H1 (cell line): ENCODE measurements around the gene LCN6. TPM values are rescaled to one million over a fixed set of nuclear protein-coding genes. Genes with fewer than 3 reads are reported as not detected.

Experiments
- ATF2 ChIP-seq: IDR thresholded peaks from 2 replicates; pipeline ENCODE4 v1.6.1; 2012; ENCODE audit warnings: low read length, inconsistent platforms
- BRCA1 ChIP-seq: IDR thresholded peaks from 2 replicates; pipeline ENCODE4 v1.6.1; 2012; ENCODE audit warnings: low read depth, low read length, improper control_type of control experiment
- CBX5 ChIP-seq: fragments of 300-800, 300-1000 bp; sonication (generic); IDR thresholded peaks from 2 replicates; pipeline ENCODE4 v1.7.1; 2016; ENCODE audit warnings: antibody characterized with exemption, low read length, low read depth
- CHD1 ChIP-seq: IDR thresholded peaks from 2 replicates; pipeline ENCODE4 v1.6.1; 2012; ENCODE audit warnings: low read depth, low read length, improper control_type of control experiment
- CTBP2 ChIP-seq: IDR thresholded peaks from 2 replicates; pipeline ENCODE4 v1.7.0; 2011; ENCODE audit warnings: borderline replicate concordance, mild to moderate bottlenecking, moderate library complexity, mixed read lengths, low read length; ENCODE audit not compliant: insufficient read depth, insufficient read length
- EGR1 ChIP-seq: IDR thresholded peaks from 2 replicates; pipeline ENCODE4 v1.6.1; 2011; ENCODE audit warnings: low read depth, low read length, borderline replicate concordance
- EP300 ChIP-seq, 2 experiments: IDR thresholded peaks; 1 replicate in 1 of 2; 2 replicates in 1 of 2; pipeline ENCODE4 v1.6.1; 2011 to 2012; ENCODE audit warnings: low read depth in 2 of 2, low read length in 2 of 2, mild to moderate bottlenecking in 2 of 2, borderline replicate concordance in 1 of 2, inconsistent platforms in 1 of 2, moderate library complexity in 1 of 2
- FOSL1 ChIP-seq: IDR thresholded peaks from 2 replicates; pipeline ENCODE4 v1.6.1; 2011; ENCODE audit warnings: mild to moderate bottlenecking, low read depth, low read length, moderate library complexity; ENCODE audit not compliant: insufficient read depth
- HDAC2 ChIP-seq, 2 experiments: fragments of 300-600 bp in 1 of 2; sonication (generic) in 1 of 2; IDR thresholded peaks; 2 replicates each; pipeline ENCODE4 v1.6.1; 2011 to 2012; ENCODE audit warnings: low read depth in 2 of 2, low read length in 2 of 2, mild to moderate bottlenecking in 2 of 2, moderate library complexity in 2 of 2, borderline replicate concordance in 1 of 2, inconsistent platforms in 1 of 2
- JUND ChIP-seq: IDR thresholded peaks from 2 replicates; pipeline ENCODE4 v1.6.1; 2011; ENCODE audit warnings: mild to moderate bottlenecking, improper control_type of control experiment, low read length
- KDM1A ChIP-seq: fragments of 200-600, 300-600 bp; sonication (generic); IDR thresholded peaks from 2 replicates; pipeline ENCODE4 v1.7.1; 2016; ENCODE audit warnings: mild to moderate bottlenecking, low read length, borderline replicate concordance
- KDM4A ChIP-seq: IDR thresholded peaks from one replicate; pipeline ENCODE4 v1.7.1; 2012; ENCODE audit warnings: low read depth, mild to moderate bottlenecking, moderate library complexity, low read length, inconsistent platforms; ENCODE audit not compliant: severe bottlenecking
- MAFK ChIP-seq: IDR thresholded peaks from 2 replicates; pipeline ENCODE4 v1.6.1; 2012; ENCODE audit warnings: low read depth, mild to moderate bottlenecking, improper control_type of control experiment, low read length
- PHF8 ChIP-seq: fragments of 200-600 bp; sonication (generic); conservative IDR thresholded peaks from 2 replicates; pipeline ENCODE4 v1.7.1; 2012; ENCODE audit warnings: low read depth, mild to moderate bottlenecking, inconsistent platforms, low read length, moderate library complexity
- RNF2 ChIP-seq: fragments of 200-900, 300-1000 bp; sonication (generic); IDR thresholded peaks from 2 replicates; pipeline ENCODE4 v1.7.1; 2016; ENCODE audit warnings: borderline replicate concordance, low read depth, mild to moderate bottlenecking, antibody characterized with exemption, low read length; ENCODE audit not compliant: poor library complexity, severe bottlenecking; ENCODE audit errors: missing control alignments
- SAP30 ChIP-seq: fragments of 300-600 bp; sonication (generic); IDR thresholded peaks from 2 replicates; pipeline ENCODE4 v1.7.1; 2012; ENCODE audit warnings: low read length, moderate library complexity, mild to moderate bottlenecking, inconsistent platforms; ENCODE audit not compliant: insufficient read depth, insufficient replicate concordance
- SIRT6 ChIP-seq: IDR thresholded peaks from one replicate; pipeline ENCODE4 v1.7.1; 2012; ENCODE audit warnings: low read length, inconsistent platforms
- SP1 ChIP-seq: IDR thresholded peaks from 2 replicates; pipeline ENCODE4 v1.6.1; 2011; ENCODE audit warnings: low read depth, low read length
- TBP ChIP-seq: IDR thresholded peaks from 2 replicates; pipeline ENCODE4 v1.6.1; 2011; ENCODE audit warnings: low read depth, low read length, improper control_type of control experiment
- polyA plus RNA-seq, 7 experiments: library from polyadenylated mRNA; depleted of rRNA in 3 of 7; stranded (reverse) in 5 of 7; unstranded in 2 of 7; fragments of >200 nt in 5 of 7; fragments of 200-250 nt in 2 of 7; gene quantifications; 1 replicate in 5 of 7; 2 replicates in 1 of 7; 4 replicates in 1 of 7; pipeline versions ENCODE4 v1.2.1 to v1.2.3, GENCODE V29; 2011 to 2013; ENCODE audit warnings: missing spikeins in 2 of 7, mixed read lengths in 2 of 7
- total RNA-seq: library from RNA; stranded (reverse); fragmentation: NEBNext Ultra II Directional; extraction: Animal tissue kit (Norgen Biotek cat#: 25700); gene quantifications from 2 replicates; pipeline ENCODE4 v1.2.1, GENCODE V29; 2021
- TF ChIP-seq, protein P1 (sequence below): IDR thresholded peaks from 2 replicates; pipeline ENCODE4 v1.6.1; 2012; ENCODE audit warnings: inconsistent platforms

The LCN6 gene
- total and polyA plus RNA-seq, 2 of the 8 experiments (the other 6 are each of a cell fraction or from before 2014, with no cell fraction given) = not detected

DNA sequence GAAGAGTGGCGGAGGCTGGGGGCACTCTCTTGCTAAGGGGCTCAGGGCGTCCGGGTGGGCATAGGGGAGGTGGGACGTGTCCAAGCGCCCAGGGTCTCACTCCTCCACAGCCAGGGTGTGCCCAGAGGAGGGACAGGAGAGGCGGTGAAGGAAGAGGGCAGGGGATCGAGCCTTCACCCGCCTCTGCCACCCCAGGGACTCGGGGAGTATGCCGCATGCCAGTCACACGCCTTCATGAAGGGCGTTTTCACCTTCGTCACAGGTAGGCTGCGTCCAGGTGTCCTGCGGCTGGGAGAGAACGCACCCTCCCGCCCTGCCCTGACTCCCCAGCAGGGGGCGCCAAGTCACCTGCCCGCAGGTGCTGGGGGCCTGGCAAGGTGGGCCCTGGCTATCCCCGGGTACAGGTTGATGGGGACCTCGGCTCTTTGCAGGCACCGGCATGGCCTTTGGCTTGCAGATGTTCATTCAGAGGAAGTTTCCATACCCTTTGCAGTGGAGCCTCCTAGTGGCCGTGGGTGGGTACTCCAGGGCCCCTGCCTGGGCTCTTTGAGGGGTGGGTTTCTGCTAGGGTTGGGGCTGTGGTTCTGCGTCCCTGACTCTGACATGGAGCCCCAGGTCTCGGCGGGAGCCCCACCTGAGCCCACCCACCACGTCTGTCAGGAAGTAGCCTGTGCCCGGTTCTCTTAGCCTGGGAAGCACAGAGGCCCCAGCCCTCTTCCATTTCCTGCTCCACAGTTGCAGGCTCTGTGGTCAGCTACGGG, 43.4 kb upstream of the LCN6 start (continued):
- TF ChIP-seq HDAC2 (IDR thresholded peaks at IDR 0.05; ENCODE audit: borderline replicate concordance in 1 of 2, low read depth in 2 of 2, low read length in 2 of 2) (peak; percentile 9 to 43; a peak in 1 of 4 replicates), FOSL1 (no peak), PHF8 (no peak), BRCA1 (no peak), SIRT6 (no peak), CHD1 (no peak), TBP (no peak; the same call in 1 of the 2 replicates), EP300 (IDR thresholded peaks at IDR 0.05; ENCODE audit: borderline replicate concordance in 1 of 2, low read depth in 2 of 2, low read length in 2 of 2) (no peak; a peak in 1 of 3 replicates), MAFK (no peak), RNF2 (no peak), ATF2 (0 out of 2 replicates have a peak, but pooled peaks have one; percentile 16), SAP30 (no peak), JUND (no peak), EGR1 (no peak), SP1 (peak; percentile 72; the same call in 1 of the 2 replicates), KDM1A (no peak), CTBP2 (no peak), KDM4A (peak; percentile 72), CBX5 (no peak)
- TF ChIP-seq, protein P1, sequence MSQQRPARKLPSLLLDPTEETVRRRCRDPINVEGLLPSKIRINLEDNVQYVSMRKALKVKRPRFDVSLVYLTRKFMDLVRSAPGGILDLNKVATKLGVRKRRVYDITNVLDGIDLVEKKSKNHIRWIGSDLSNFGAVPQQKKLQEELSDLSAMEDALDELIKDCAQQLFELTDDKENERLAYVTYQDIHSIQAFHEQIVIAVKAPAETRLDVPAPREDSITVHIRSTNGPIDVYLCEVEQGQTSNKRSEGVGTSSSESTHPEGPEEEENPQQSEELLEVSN = peak; percentile 85
